NCI-H1694 treated with DMSO at 0.1 percent for 48 hours (cell line): Measurements from ENCODE around the gene RAPGEF5.

ENCODE experiments used
- DNase-seq: peaks from one replicate; lab custom pipeline; 2025; lab: John Stamatoyannopoulos, UW

RAPGEF5 gene

GRCh38 chr7:22189230-22189629 lies 167.7 kb downstream of the RAPGEF5 start:
- DNase-seq: no peak

GRCh38 chr7:22187691-22188348 lies 169.1 kb downstream of the RAPGEF5 start:
- no peak for DNase-seq

GRCh38 chr7:22185559-22185958 lies 171.4 kb downstream of the RAPGEF5 start:
- DNase-seq: no peak

- no peak for DNase-seq
These were observed 172.3 kb downstream of the RAPGEF5 start for GRCh38 chr7:22184549-22185199.

GRCh38 chr7:22183522-22184280 lies 173.3 kb downstream of the RAPGEF5 start:
- DNase-seq: no peak

- DNase-seq: no peak
These were observed 174.8 kb downstream of the RAPGEF5 start for GRCh38 chr7:22182149-22182548.

GRCh38 chr7:22181663-22182062 lies 175.3 kb downstream of the RAPGEF5 start:
- DNase-seq: no peak

- DNase-seq: no peak
These were observed 177.5 kb downstream of the RAPGEF5 start for GRCh38 chr7:22179442-22179879.

GRCh38 chr7:22178735-22179134 lies 178.2 kb downstream of the RAPGEF5 start:
- no peak for DNase-seq

GRCh38 chr7:22176791-22177412 lies 180.1 kb downstream of the RAPGEF5 start:
- no peak for DNase-seq

GRCh38 chr7:22174574-22174953 lies 182.4 kb downstream of the RAPGEF5 start:
- DNase-seq: no peak

GRCh38 chr7:22173685-22174573 lies 183.0 kb downstream of the RAPGEF5 start:
- no peak for DNase-seq

GRCh38 chr7:22168129-22168634 lies 188.8 kb downstream of the RAPGEF5 start:
- DNase-seq: no peak

- no peak for DNase-seq
These were observed 189.5 kb downstream of the RAPGEF5 start for GRCh38 chr7:22167482-22167881.

- DNase-seq: no peak
These were observed 190.0 kb downstream of the RAPGEF5 start for GRCh38 chr7:22166928-22167327.

GRCh38 chr7:22159341-22159740 lies 197.6 kb downstream of the RAPGEF5 start:
- no peak for DNase-seq

- DNase-seq: no peak
These were observed 199.4 kb downstream of the RAPGEF5 start for GRCh38 chr7:22157552-22157951.

GRCh38 chr7:22156205-22156604 lies 200.7 kb downstream of the RAPGEF5 start:
- no peak for DNase-seq

- DNase-seq: no peak
These were observed 202.8 kb downstream of the RAPGEF5 start for GRCh38 chr7:22154143-22154529.

GRCh38 chr7:22153432-22154142 lies 203.4 kb downstream of the RAPGEF5 start:
- no peak for DNase-seq

- no peak for DNase-seq
These were observed 204.3 kb downstream of the RAPGEF5 start for GRCh38 chr7:22152690-22153089.
